NCI-H146 treated with DMSO at 0.1 percent for 48 hours (cell line): Measurements from ENCODE around the gene NDUFS8.

Source experiments
- DNase-seq: peaks from one replicate; lab custom pipeline; 2025; ENCODE audit not compliant: unreplicated experiment; lab: John Stamatoyannopoulos, UW

Gene NDUFS8

GRCh38 chr11:68048681-68049508, 18.4 kb downstream of the NDUFS8 start:
- DNase-seq: no peak

GRCh38 chr11:68049509-68050370, 19.3 kb downstream of the NDUFS8 start:
- DNase-seq: no peak

- no peak for DNase-seq
These were observed 19.9 kb downstream of the NDUFS8 start for GRCh38 chr11:68050371-68050841.

GRCh38 chr11:68051191-68052136, 21.0 kb downstream of the NDUFS8 start:
- DNase-seq: no peak

GRCh38 chr11:68052137-68052873, 21.8 kb downstream of the NDUFS8 start:
- DNase-seq: no peak

GRCh38 chr11:68053117-68053516, 22.6 kb downstream of the NDUFS8 start:
- no peak for DNase-seq

- DNase-seq: no peak
These were observed 23.7 kb downstream of the NDUFS8 start for GRCh38 chr11:68053981-68054812.

- DNase-seq: no peak
These were observed 26.1 kb downstream of the NDUFS8 start for GRCh38 chr11:68056317-68057285.

- no peak for DNase-seq
These were observed 27.3 kb downstream of the NDUFS8 start for GRCh38 chr11:68057807-68058206.

GRCh38 chr11:68061508-68061907, 31.0 kb downstream of the NDUFS8 start:
- DNase-seq: no peak

GRCh38 chr11:68064926-68065325, 34.4 kb downstream of the NDUFS8 start:
- DNase-seq: no peak

GRCh38 chr11:68065841-68066240, 35.4 kb downstream of the NDUFS8 start:
- no peak for DNase-seq

- DNase-seq: no peak
These were observed 36.3 kb downstream of the NDUFS8 start for GRCh38 chr11:68066742-68067141.

- DNase-seq: no peak
These were observed 37.5 kb downstream of the NDUFS8 start for GRCh38 chr11:68067991-68068390.

- DNase-seq: no peak
These were observed 41.0 kb downstream of the NDUFS8 start for GRCh38 chr11:68071281-68072048.

GRCh38 chr11:68074584-68075352, 44.3 kb downstream of the NDUFS8 start:
- DNase-seq: no peak
